ENCODE results near the gene TXNDC2.
"Not testable (repeated sequence)": the region's sequence is repeated elsewhere in the genome, so short reads cannot be mapped to it uniquely, and the experiment has no call there.

TXNDC2 gene

DNA sequence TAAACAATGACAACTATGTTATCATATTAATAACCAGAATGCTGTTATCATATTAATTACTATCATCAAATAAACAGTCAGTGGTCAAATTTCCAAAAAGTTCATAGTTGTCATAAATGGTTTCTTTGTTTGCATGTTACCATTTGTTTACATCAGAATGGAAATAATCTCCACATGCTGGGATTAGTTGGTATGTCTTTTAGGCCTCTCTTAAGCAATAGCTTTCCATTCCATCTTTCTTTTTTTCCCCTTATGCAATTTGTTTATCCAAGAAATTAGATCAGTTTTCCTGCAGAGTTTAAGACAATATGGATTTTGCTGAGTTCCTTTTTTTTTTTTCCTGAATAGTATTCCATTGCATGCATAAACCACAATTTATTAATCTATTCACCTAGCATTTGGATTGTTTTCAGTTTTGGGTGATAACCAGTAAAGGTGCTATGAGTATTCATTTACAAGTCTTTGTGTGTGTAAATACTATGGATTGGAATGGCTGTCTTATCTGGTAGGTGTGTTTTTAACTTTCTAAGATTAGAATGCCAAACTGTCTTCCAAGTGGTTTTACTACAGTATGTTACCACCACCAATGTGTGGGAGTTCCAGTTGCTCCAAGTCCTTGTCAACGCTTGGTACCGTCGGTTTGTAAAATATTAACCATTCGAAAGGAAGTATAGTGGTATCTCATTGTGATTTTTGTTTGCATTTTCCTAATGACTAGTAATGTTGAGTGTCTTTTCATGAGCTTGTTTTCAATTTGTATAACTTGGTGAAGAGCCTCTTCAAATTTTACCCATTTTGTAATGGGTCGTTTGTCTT lies 33.3 kb upstream of the TXNDC2 start (continued):
- TF ChIP-seq, protein P1, sequence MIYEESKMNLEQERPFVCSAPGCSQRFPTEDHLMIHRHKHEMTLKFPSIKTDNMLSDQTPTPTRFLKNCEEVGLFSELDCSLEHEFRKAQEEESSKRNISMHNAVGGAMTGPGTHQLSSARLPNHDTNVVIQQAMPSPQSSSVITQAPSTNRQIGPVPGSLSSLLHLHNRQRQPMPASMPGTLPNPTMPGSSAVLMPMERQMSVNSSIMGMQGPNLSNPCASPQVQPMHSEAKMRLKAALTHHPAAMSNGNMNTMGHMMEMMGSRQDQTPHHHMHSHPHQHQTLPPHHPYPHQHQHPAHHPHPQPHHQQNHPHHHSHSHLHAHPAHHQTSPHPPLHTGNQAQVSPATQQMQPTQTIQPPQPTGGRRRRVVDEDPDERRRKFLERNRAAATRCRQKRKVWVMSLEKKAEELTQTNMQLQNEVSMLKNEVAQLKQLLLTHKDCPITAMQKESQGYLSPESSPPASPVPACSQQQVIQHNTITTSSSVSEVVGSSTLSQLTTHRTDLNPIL (CRISPR knock-in tag; IDR thresholded peaks at IDR 0.05; ENCODE audit: low read depth) = no peak
- no peak for TF ChIP-seq TCF4 (CRISPR knock-in tag; IDR thresholded peaks at IDR 0.05; ENCODE audit: borderline replicate concordance)

DNA sequence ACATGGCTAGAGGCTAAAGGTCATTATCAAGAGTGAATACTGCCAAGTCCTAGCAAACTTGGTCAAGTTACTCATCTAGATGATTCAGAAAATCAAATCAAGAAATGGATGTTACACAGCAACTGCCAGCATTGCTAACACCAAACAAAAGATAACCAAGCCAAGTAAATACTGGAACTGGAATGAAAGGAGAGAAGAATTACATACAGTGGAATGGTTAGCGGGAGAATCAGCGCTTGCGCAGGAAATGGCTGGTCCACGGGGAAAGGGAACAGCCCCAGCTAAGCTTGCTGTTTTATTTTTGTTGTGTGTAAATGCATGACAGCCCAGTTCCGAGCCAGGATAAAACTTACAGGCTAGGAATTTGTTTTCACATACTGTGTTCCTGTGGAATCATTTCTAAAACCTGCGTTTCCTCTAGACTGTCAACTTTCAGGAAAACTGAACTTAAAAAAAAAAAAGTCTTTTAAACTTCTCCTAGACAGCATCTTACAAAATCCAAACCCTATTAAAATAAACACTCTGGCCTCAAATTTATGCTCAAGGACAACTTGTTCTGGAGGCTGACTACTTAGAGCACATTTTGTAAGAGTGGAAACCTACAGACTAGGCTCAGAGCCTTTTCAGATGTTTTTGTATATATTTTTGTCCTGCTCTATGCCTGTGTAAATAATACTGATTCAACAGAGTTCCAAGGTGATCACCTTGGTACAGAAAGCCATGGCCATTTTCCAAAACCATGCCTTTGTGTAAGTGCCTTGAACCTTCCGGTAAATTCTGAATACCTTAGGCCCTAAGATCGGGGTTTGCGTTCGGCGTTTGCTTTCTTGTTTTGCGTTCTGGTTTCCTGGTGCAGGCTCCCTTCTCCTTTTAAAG lies 30.7 kb upstream of the TXNDC2 start:
- TF ChIP-seq BACH2 (CRISPR knock-in tag; IDR thresholded peaks at IDR 0.05; ENCODE audit: borderline replicate concordance) = no peak
- TF ChIP-seq RARB (CRISPR knock-in tag; IDR thresholded peaks at IDR 0.05) = no peak
- no peak for ATAC-seq

DNA sequence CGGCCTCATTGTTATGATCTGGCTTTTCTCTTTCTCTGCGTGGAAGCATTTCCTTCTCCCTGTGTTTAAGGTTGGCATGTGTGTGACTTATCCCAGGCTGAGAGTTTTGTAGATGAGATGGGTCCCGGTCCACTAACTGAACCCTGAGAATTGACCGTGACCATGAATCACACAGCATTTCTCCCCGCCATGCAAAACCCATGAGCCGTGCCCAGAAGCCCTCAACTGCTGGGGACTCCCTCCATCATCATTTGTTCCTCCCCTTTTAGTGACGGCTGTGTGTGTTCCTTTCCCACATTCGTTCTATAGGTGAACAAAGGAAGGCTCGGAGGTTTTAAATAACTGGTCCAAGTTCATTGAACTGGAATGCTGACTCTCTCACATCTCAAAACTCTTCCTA lies 30.1 kb upstream of the TXNDC2 start:
- TF ChIP-seq ZNF8 (CRISPR knock-in tag; IDR thresholded peaks at IDR 0.05) = no peak
- no peak for TF ChIP-seq ARNTL (CRISPR knock-in tag; IDR thresholded peaks at IDR 0.05; ENCODE audit: borderline replicate concordance, low read depth)
- TF ChIP-seq OSR1 (CRISPR knock-in tag; IDR thresholded peaks at IDR 0.05) = no peak
- TF ChIP-seq SNAI2 (CRISPR knock-in tag; IDR thresholded peaks at IDR 0.05) = no peak
- no peak for TF ChIP-seq PPARA (CRISPR knock-in tag; IDR thresholded peaks at IDR 0.05; ENCODE audit: borderline replicate concordance)
- no peak for TF ChIP-seq ISL1 (CRISPR knock-in tag; IDR thresholded peaks at IDR 0.05)
- TF ChIP-seq ZFP30 (CRISPR knock-in tag; IDR thresholded peaks at IDR 0.05) = no peak
- no peak for TF ChIP-seq RARB (CRISPR knock-in tag; IDR thresholded peaks at IDR 0.05)
- no peak for TF ChIP-seq ESRRG (CRISPR knock-in tag; IDR thresholded peaks at IDR 0.05)
- no peak for TF ChIP-seq ZNF565 (CRISPR knock-in tag; conservative IDR thresholded peaks at IDR 0.05; ENCODE audit: low read depth)
- no peak for TF ChIP-seq CSDC2 (CRISPR knock-in tag; IDR thresholded peaks at IDR 0.05)
- TF ChIP-seq, protein P2, sequence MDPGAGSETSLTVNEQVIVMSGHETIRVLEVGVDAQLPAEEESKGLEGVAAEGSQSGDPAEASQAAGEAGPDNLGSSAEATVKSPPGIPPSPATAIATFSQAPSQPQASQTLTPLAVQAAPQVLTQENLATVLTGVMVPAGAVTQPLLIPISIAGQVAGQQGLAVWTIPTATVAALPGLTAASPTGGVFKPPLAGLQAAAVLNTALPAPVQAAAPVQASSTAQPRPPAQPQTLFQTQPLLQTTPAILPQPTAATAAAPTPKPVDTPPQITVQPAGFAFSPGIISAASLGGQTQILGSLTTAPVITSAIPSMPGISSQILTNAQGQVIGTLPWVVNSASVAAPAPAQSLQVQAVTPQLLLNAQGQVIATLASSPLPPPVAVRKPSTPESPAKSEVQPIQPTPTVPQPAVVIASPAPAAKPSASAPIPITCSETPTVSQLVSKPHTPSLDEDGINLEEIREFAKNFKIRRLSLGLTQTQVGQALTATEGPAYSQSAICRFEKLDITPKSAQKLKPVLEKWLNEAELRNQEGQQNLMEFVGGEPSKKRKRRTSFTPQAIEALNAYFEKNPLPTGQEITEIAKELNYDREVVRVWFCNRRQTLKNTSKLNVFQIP (CRISPR knock-in tag; IDR thresholded peaks at IDR 0.05; ENCODE audit: borderline replicate concordance, low read depth) = no peak
- TF ChIP-seq, protein P1 (CRISPR knock-in tag; IDR thresholded peaks at IDR 0.05; ENCODE audit: low read depth) = no peak
- TF ChIP-seq BACH2 (CRISPR knock-in tag; IDR thresholded peaks at IDR 0.05; ENCODE audit: borderline replicate concordance) = no peak
- no peak for ATAC-seq

DNA sequence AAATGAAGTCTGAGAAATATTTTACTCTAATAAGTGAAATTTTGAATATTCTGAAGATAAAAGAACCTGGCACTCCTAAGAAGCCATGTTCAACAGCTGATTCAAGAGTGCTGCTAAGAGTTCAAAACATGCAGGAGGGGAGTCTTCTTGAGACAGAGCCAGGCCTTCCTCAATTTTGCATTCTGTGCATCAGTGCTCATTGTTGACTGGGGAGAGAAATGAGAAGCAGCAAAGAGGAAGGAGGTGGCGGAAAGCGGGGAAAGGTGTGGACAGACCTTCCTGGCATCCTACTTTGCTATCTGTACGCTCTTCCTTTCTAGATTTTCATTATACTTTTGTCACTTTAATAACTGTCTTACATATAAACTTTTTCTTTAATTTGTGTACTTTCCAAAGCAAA lies 29.7 kb upstream of the TXNDC2 start:
- no peak for ATAC-seq
- no peak for TF ChIP-seq SNAI2 (CRISPR knock-in tag; IDR thresholded peaks at IDR 0.05)
- TF ChIP-seq, protein P3, sequence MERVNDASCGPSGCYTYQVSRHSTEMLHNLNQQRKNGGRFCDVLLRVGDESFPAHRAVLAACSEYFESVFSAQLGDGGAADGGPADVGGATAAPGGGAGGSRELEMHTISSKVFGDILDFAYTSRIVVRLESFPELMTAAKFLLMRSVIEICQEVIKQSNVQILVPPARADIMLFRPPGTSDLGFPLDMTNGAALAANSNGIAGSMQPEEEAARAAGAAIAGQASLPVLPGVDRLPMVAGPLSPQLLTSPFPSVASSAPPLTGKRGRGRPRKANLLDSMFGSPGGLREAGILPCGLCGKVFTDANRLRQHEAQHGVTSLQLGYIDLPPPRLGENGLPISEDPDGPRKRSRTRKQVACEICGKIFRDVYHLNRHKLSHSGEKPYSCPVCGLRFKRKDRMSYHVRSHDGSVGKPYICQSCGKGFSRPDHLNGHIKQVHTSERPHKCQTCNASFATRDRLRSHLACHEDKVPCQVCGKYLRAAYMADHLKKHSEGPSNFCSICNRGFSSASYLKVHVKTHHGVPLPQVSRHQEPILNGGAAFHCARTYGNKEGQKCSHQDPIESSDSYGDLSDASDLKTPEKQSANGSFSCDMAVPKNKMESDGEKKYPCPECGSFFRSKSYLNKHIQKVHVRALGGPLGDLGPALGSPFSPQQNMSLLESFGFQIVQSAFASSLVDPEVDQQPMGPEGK (CRISPR knock-in tag; IDR thresholded peaks at IDR 0.05; ENCODE audit: borderline replicate concordance) = no peak
- TF ChIP-seq ZNF8 (CRISPR knock-in tag; IDR thresholded peaks at IDR 0.05) = no peak
- no peak for TF ChIP-seq ISL1 (CRISPR knock-in tag; IDR thresholded peaks at IDR 0.05)
- TF ChIP-seq, protein P4, sequence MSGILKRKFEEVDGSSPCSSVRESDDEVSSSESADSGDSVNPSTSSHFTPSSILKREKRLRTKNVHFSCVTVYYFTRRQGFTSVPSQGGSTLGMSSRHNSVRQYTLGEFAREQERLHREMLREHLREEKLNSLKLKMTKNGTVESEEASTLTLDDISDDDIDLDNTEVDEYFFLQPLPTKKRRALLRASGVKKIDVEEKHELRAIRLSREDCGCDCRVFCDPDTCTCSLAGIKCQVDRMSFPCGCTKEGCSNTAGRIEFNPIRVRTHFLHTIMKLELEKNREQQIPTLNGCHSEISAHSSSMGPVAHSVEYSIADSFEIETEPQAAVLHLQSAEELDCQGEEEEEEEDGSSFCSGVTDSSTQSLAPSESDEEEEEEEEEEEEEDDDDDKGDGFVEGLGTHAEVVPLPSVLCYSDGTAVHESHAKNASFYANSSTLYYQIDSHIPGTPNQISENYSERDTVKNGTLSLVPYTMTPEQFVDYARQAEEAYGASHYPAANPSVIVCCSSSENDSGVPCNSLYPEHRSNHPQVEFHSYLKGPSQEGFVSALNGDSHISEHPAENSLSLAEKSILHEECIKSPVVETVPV (CRISPR knock-in tag; IDR thresholded peaks at IDR 0.05) = no peak
- TF ChIP-seq BACH2 (CRISPR knock-in tag; IDR thresholded peaks at IDR 0.05; ENCODE audit: borderline replicate concordance) = no peak
- no peak for TF ChIP-seq ARNTL (CRISPR knock-in tag; IDR thresholded peaks at IDR 0.05; ENCODE audit: borderline replicate concordance, low read depth)
- TF ChIP-seq CSDC2 (CRISPR knock-in tag; IDR thresholded peaks at IDR 0.05) = no peak
- TF ChIP-seq GLIS3 (CRISPR knock-in tag; IDR thresholded peaks at IDR 0.05) = no peak

DNA sequence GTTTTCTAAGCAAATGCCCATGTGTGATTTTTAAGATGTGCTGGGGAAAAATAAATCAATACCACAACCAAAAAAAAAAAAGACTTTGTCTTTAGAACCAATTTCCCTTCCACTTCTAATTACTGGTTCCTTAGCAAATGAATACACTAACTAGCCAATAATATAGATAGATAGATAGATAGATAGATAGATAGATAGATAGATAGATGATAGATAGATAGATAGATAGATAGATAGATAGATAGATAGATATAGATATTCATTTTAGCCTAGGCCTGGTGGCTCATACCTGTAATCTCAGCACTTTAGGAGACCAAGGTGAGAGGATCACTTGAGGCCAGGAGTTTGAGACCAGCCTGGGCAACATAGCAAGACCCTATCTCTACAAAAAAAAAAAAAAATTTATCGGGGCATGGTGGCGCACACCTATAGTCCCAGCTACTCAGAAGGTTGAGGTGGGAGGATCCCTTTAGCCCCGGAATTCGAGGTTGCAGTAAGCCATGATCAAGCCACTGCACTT lies 28.2 kb upstream of the TXNDC2 start:
- not testable (repeated sequence) for ATAC-seq

Measured in SK-N-SH treated with all-trans-retinoic acid at 6 μM for 48 hours (cell line).